HG02798 (cell line): ENCODE measurements around the gene RGMA.
"Not testable (repeated sequence)": the region's sequence is repeated elsewhere in the genome, so short reads cannot be mapped to it uniquely, and the experiment has no call there.

Source experiments
- ATAC-seq: cut with Tn5 transposase; IDR thresholded peaks from one replicate; pipeline ENCODE4 v1.9.1; 2021; ENCODE audit warnings: mild to moderate bottlenecking; ENCODE audit not compliant: unreplicated experiment, poor library complexity

The RGMA gene

DNA sequence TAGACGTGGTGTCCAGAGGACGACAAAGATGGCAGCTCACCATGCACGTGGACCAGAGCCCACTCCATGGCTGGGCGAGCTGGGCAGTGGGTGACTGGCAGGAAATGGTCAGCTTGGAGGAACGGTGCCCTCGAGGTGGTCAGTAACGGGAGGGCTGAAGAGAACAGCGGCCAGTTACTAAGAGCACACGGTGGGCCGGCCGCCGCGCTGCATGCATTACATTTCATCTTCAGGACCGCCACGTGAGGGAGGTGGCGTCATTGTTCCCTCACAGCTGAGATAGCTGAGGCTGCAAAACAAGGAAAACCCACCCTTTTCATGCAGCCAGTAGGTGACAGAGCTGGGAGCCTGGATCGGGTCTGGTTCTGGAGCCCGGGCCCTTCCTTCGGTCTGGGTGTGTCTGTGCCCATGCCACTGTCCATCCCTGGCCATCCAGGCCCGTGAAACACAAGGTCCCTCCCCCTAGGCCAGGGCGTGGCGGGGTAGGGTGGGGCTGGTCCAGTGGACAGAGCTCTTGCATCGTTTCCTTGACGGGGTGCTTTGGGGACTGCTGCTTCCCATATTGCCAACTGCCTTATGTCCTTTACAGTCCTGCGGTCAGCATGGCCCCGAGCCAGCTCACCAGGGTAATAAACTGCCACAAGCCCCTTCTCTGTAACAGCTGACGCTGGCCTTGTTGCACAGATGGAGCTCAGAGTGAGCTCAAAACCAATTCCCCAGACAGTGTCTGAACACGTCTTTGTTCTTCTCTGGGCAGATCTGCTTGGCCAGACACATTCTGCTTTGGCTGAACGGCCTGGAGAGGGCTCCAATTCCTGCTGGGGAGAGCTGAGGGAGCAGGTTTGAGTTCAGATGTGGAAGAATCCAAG, 51.8 kb downstream of the RGMA start:
- ATAC-seq: no peak

DNA sequence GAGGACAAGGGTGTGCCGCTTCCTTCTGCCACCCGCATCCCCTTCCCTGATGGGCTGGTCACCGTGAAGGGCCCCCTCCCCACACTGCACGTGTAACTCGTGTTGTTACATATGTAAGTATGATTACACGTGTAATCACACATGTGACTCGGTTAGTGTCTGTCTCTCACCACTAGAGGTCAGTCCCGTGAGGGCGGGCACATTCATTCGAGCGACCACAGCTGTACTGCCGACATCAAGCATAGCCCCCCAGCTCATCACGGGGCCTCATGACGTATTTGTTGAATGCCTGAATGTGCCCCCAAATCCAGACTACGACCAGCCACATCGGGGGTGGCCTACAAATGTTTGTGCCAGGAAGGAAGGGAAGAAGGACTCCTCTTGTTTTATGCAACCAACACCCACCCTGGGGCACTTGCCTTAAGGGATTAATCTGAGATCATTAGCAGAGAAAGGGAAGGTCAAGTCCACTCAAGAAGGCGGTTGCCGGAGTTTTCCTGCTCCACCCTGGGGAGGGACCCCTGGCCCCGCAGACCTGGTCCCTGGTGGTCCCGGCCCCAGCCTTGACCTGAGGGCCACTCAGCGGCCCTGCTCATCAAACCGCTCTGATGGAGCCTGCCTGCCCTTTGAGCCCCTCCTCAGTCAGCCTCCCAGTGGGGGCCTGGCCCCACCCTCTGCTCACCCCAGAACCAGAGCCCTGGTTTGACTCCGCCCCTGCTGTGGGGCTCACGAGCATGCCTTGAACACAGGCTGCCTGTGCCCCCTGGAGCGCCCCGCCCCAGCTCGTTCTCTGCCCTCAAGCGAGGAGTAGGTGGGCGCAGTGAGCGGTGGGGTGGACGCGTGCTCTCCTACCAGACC, 52.8 kb downstream of the RGMA start:
- ATAC-seq: peak; percentile 82

DNA sequence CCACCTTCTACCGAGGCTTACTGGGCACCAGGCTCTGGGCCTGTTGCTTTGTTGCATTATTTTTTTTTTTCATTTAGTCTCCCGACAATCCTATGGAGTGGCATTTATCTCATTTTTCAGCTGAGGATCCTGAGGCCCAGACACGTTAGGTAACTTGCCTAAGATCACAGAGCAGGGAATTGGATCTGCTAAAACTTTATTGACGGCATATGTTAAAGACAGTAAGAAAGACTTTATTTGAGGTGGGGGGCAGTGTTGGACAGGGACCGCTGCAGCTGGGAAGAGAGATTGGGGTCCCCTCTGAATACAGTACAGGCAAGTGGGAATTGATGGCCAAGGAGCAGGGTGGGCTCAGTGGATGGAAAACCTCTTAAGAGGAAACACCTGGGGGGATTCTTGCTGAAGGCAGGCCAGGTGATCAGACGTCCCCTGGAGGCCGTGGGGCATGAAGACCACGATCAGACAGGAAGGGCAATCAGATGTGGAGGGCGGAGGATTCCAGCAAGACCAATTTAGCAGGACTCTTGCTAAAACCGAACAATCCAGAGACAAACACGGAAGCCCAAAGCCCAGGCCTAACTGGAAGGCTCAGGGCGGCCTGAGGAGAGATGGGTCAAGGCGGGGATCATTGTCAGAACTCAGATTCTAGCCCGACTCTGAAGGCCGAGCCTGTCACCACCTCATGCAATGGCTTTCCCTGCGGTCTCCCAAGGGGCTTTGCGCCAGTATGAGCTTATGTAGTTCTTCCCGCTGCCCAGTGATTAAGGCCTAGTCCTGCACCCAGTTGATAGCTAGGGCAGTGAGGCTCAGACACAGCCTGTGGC, 53.7 kb downstream of the RGMA start:
- no peak for ATAC-seq

GRCh38 chr15:93034512-93034911, 54.5 kb downstream of the RGMA start:
- ATAC-seq: no peak

- no peak for ATAC-seq
Measured at GRCh38 chr15:93033434-93034045, 55.5 kb downstream of the RGMA start.

- not testable (repeated sequence) for ATAC-seq
Measured at GRCh38 chr15:93032515-93033206, 56.4 kb downstream of the RGMA start.

DNA sequence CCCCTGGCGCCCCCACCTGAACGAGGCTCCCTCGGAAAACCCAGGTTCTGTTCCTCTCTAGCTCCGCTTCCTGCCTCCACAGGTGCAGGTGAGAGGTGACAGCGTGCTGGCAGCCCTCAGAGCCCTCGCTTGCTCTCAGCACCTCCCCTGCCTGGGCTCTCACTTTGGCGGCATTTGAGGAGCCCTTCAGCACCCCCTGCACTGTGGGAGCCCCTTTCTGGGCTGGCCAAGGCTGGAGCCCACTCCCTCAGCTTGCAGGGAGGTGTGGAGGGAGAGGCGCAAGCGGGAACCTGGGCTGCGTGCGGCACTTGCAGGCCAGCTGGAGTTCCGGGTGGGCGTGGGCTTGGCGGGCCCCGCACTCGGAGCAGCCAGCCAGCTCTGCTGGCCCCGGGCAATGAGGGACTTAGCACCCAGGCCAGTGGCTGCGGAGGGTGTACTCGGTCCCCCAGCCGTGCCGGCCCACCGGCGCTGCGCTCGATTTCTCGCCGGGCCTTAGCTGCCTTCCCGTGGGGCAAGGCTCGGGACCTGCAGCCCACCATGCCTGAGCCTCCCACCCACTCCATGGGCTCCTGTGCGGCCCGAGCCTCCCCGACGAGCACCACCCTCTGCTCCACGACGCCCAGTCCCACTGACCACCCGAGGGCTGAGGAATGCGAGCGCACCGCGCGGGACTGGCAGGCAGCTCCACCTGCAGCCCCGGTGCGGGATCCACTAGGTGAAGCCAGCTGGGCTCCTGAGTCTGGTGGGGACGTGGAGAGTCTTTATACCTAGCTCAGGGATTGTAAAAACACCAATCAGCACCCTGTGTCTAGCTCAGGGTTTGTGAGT, 57.2 kb downstream of the RGMA start:
- ATAC-seq: not testable (repeated sequence)

DNA sequence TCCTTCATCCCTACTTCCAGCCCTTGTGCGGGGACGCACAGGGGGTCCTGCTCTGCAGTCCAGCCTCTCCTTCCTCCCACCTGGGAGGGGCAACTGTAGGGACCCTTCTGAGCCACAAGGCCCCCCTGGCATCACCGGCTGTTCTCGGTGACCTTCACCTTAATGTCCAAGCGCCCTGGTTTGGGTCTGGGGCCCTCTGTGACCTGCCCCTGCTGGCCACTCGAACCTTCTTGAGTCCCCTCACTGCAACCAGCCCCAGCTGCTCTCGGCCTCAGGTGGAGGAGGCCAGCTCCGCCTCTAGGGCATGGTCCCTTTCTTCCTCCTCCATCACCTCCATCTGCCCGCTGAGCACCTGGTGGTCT, 57.9 kb downstream of the RGMA start:
- ATAC-seq: no peak

- peak; percentile 82 for ATAC-seq
Measured at GRCh38 chr15:93030430-93031102, 58.4 kb downstream of the RGMA start.

DNA sequence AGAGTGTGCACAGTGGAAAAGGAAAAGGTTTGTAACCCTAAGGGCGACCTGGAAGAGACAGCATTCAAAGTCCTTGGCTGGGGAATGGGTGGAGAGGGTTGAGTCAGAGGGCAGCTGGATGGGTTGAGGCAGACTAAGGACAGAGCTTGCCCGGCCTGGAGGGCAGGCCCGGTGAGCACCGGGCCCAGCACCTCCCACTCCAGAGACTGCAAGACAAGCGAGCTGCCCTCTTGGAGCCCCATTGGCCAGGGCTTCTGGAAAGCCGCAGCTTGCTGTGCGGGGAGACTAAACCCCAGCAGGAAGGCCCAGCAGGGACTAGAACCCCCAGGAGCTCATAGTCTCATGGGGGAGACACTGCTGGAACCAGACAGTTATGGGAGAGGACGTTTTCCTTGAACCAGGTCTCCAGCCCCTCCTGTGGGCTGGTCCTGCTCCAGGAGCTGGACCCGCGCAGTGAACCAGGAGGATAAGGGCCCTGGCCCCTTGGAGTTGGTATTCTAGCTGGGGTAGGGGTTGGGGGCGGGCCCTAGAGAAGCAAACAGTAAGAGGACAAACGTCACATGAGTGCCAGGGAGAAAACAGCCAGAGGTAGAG, 59.1 kb downstream of the RGMA start:
- ATAC-seq: no peak

DNA sequence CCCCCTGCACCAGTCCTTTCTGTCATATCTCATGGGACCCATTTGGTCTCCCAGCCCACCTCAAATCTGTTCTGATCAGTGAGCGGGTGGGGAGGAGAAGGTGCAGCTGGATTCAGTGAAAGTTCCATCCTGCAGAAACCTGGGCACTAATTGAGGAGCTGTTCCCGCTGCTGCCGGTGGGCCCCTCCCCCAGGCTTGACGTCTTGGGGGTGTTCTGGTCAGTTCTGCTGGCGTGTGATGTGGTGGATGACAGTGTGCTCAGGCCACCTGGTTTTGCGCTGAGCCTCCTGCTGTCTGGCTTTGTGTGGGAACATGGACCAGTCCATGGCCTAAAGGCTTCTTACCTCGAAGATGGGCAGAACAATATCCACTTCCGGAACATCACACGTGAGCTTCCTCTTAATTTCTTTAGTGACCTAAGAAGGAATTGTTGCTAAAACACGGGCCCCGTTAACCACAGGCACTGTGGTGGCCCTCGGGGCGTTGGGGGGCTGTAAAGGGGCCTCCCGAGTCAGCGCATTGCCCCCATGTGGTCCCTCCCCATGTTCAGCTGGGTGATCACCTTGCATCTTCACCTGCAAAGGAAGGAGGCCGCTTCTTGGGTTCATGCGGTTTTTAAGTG, 59.7 kb downstream of the RGMA start:
- ATAC-seq: no peak

DNA sequence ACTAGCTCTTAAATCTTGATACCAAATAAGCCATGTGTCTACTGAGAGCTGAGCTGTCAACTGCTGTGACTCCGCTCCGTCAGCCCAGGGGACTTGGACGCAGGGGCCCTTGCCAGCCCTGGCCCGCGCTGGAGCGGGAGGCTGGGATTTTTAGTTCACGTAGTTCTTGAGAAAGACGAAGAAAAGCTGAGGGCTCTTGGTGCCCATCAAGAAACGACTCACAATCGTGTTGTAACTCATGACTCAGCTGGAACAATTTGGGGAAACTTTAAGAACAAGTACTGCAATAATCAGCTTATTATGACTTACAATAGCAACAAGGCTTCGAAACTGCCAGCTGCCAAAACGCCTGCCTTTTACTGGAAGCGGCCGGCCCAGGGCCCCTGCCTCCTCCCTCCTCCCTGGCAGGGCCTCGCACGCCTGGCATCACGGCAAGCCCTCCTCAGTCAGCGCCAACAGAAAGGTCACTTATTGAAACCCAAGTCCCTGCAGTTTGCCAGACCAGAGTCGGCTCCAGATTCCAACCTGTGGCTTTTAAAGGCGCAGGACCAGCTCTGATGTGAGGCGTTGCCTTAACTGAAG, 60.3 kb downstream of the RGMA start:
- ATAC-seq: no peak

DNA sequence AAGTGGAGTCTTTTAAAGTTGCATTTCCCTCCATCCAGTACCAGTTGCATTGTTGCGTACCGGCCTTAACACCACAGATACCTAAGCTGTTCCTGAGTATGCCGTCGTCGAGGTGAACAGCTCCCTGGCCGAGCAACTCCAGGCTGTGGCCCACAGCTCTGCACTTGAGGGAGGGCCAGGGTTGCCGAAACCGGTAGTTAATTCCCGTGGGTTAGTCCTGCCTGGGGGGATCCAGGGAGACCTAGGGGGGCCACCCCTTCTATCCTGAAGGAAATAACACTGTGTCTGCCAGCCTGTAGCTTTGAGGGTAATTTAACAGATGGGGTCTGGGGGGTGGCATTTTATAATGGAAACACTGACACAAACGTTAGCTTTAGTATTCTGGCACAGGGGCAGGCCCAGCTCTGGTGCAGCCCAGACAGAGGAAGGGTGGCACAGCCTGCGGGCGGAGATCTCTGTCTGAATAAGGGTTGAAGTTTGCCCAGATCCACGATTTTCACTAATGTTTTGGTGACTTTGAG, 60.8 kb downstream of the RGMA start:
- no peak for ATAC-seq

DNA sequence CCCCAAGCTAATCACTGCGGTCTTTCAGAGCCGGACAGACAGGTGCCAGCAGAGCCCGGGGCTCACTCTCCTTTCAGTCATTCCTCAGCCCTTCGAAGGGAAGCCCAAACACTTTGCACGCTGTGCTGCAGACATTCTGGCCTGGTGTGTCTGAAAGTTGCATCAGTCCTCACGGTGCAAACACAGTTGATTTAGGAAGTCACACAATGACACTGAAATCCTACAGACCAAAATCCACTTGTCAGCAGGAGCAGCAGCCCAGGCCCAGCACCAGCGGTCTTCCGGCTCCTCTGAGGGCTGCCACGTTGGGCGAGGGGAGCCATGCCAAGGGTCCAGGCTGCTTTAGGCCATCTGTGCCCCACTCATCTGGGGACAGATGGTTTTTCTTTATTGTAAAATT, 61.6 kb downstream of the RGMA start:
- ATAC-seq: no peak

GRCh38 chr15:93026380-93026817, 62.6 kb downstream of the RGMA start:
- no peak for ATAC-seq

GRCh38 chr15:93025625-93025982, 63.4 kb downstream of the RGMA start:
- no peak for ATAC-seq
